Body of pancreas (tissue), 4 donors: ENCODE results near the gene PHKA2. TPM values are rescaled to one million over a fixed set of nuclear protein-coding genes. Genes with fewer than 3 reads are reported as not detected.

Source experiments
- ATAC-seq: fragments of 150-250 bp; one replicate; pipeline ENCODE4 v1.9.1; 2016
- DNase-seq, 4 donors: peaks; one replicate each; pipeline ENCODE4 v3.0.0-alpha.2; 2019
- H3K27ac ChIP-seq, 4 donors: fragments of 200-600 bp; sonication (generic); 1 replicate in 3 of 4; 2 replicates in 1 of 4; pipeline versions ENCODE4 v1.5.1 to v1.6.1; 2016 to 2019; ENCODE audit warnings: mild to moderate bottlenecking in 1 of 4, mixed read lengths in 1 of 4, moderate library complexity in 1 of 4
- H3K27me3 ChIP-seq, 2 donors: fragments of 200-600 bp; sonication (generic); one replicate each; pipeline ENCODE4 v1.6.0; 2016; ENCODE audit warnings: mild to moderate bottlenecking in 1 of 2
- H3K36me3 ChIP-seq, 2 donors: fragments of 200-600 bp; sonication (generic); replicated peaks in 1 of 2; 2 replicates each; pipeline ENCODE4 v1.5.1; 2016; ENCODE audit warnings: low read depth in 2 of 2; ENCODE audit not compliant: insufficient read depth in 1 of 2
- H3K4me1 ChIP-seq: fragments of 200-600 bp; sonication (generic); one replicate; pipeline ENCODE4 v1.6.0; 2016
- H3K4me3 ChIP-seq, 2 donors: fragments of 200-600 bp; sonication (generic); 1 replicate in 1 of 2; 2 replicates in 1 of 2; pipeline ENCODE4 v1.5.1; 2016 to 2019
- H3K9me3 ChIP-seq, 3 donors: fragments of 200-600 bp; sonication (generic); 1 replicate in 2 of 3; 2 replicates in 1 of 3; pipeline ENCODE4 v1.5.1; 2016
- CTCF ChIP-seq, 7 experiments: fragments of 450-650 bp in 4 of 7; fragments of 200-600 bp in 3 of 7; sonication (generic) in 3 of 7; IDR thresholded peaks; one replicate each; pipeline ENCODE4 v1.5.1; 2016 to 2019; ENCODE audit warnings: antibody characterized with exemption in 7 of 7
- POLR2A ChIP-seq, 3 donors: fragments of 450-650 bp; IDR thresholded peaks; one replicate each; pipeline ENCODE4 v1.6.1; 2016; ENCODE audit warnings: antibody characterized with exemption in 3 of 3, mild to moderate bottlenecking in 2 of 3
- WGBS, 2 donors: methylation state at CpG; one replicate each; pipeline ENCODE4 v1.1.5; 2017; 5-methylcytosine and 5-hydroxymethylcytosine counted together
- intact Hi-C: fragments of 100-400 bp; cut with DNase I; formaldehyde crosslinking; loops from one replicate; pipeline ENCODE4 v1.15.1; 2023
- total RNA-seq, 2 donors: library from RNA; depleted of rRNA; stranded (reverse); fragments of >200 nt; gene quantifications; one replicate each; pipeline ENCODE4 v1.1.0, GENCODE V29; 2016

Gene PHKA2
- total RNA-seq, 2 donors from 2014 or later = 21.0 to 37.6 TPM

DNA sequence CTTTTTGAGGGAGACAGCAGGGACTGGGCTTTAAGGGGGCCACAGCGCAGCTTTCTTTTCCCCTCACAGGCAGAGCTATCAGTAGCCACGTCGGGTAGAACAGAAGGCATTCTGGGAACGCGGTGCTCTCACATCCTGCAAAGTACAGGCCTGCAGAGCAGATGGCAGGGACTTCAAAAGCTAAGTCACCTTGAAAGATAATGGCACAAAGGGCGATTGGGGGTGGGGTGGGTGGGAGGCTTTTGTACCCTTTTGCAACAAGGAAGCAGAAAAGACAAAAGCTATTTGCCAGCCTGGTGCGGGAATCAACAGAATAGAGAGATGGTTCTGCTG lies 93.9 kb downstream of the PHKA2 start:
- Histone ChIP-seq H3K4me1 (peaks cover 22% of the 10 kb centered on the region), H3K4me3 (no peak overlapping the region), H3K9me3 (no peaks in the 10 kb centered on the region), H3K27me3 (no peaks in the 10 kb centered on the region), H3K36me3 (no peaks in the 10 kb centered on the region), H3K27ac (no peak overlapping the region)
- TF ChIP-seq POLR2A (IDR thresholded peaks at IDR 0.05) (no peak), CTCF (IDR thresholded peaks at IDR 0.05) (no peak)
- 45 to 46% methylated on average over 6 of the region's 7 CpGs for WGBS, 2 donors
- no peak for DNase-seq
- ATAC-seq = no peak
- intact Hi-C loops = loop anchor here (10.0 kb wide), 1 partner anchor 485 kb away; no protein-coding TSS in a partner anchor

DNA sequence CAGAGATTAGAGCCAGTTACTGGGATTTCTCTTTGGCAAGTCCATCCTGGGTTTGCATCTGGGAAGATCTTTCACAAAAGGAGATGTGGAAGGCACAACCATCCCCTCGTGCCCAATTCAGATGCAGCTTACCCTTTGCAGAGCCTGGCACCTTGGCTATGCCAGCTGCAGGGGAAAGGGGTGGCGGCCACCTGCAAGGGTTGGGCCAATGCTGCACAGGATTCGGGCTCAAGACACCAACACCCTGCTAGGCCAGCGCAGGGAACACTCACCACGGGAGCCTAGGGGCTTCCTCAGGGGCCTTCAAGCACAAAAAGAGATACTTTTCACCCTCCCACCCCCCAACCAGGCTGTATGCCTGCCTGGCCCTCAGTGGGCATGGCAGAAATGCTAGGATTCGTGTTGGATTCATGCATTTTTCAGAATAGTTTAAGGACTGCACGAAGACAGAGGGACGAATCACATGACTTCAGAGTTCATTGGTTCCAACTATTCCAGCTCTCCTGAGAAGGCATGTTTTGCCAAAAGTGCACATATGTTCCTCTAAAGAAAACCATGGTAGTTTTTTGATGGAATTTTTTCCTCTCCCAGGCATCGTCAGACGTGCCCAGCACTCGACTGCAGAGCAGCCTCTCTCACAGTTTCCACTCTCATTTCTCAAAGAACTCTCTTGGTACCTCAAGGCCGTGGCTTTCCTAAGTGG lies 94.4 kb downstream of the PHKA2 start:
- DNase-seq (no peak), ATAC-seq (no peak)
- 77 to 85% methylated on average over 6 to 12 of the region's 12 CpGs for WGBS, 2 donors
- Histone ChIP-seq H3K4me1 (peaks cover 22% of the 10 kb centered on the region), H3K36me3 (no peaks in the 10 kb centered on the region), H3K27me3 (no peaks in the 10 kb centered on the region), H3K27ac (no peak overlapping the region), H3K4me3 (no peak overlapping the region), H3K9me3 (no peaks in the 10 kb centered on the region)
- TF ChIP-seq CTCF (IDR thresholded peaks at IDR 0.05) (no peak), POLR2A (IDR thresholded peaks at IDR 0.05) (no peak)
- intact Hi-C loops = loop anchor here (10.0 kb wide), 1 partner anchor 485 kb away; no protein-coding TSS in a partner anchor

GRCh38 chrX:18888281-18888680 lies 95.6 kb downstream of the PHKA2 start:
- Histone ChIP-seq H3K27me3 (no peaks in the 10 kb centered on the region), H3K27ac (no peak overlapping the region), H3K9me3 (no peaks in the 10 kb centered on the region), H3K36me3 (no peaks in the 10 kb centered on the region), H3K4me3 (no peak overlapping the region), H3K4me1 (peaks cover 22% of the 10 kb centered on the region)
- intact Hi-C loops = no loop called here
- ATAC-seq = no peak
- WGBS, 2 donors = 94% methylated on average over 2 of the region's 4 CpGs; no CpG with 5 or more reads in 1 of the 2 donors
- no peak for TF ChIP-seq CTCF (IDR thresholded peaks at IDR 0.05)
- no peak for TF ChIP-seq POLR2A (IDR thresholded peaks at IDR 0.05)
- DNase-seq = no peak

DNA sequence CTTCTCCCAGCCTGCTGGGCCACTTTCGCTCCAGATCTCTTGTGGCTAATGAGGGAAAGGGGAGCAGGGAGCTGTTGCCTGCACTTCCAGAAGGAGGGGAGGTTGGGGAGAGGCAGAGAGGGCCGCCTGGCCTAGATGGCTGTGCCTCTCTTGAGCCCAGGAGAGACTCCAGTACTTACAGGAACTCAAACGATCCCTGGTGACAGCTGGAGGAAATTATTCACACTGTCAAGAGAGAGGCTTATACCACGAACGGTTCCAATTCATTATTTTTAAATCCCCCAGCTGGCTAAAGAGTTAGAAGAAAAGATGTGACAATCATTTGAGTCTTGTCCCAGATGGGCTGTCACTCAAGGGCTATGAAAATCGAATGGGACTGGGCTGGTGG lies 96.1 kb downstream of the PHKA2 start:
- Histone ChIP-seq H3K9me3 (no peaks in the 10 kb centered on the region), H3K27ac (no peak overlapping the region), H3K4me3 (no peak overlapping the region), H3K36me3 (no peaks in the 10 kb centered on the region), H3K27me3 (no peaks in the 10 kb centered on the region), H3K4me1 (peaks cover 22% of the 10 kb centered on the region)
- no peak for ATAC-seq
- DNase-seq = no peak
- TF ChIP-seq POLR2A (IDR thresholded peaks at IDR 0.05) = no peak
- no peak for TF ChIP-seq CTCF (IDR thresholded peaks at IDR 0.05)
- intact Hi-C loops = no loop called here
- 28 to 65% methylated on average over 4 to 5 of the region's 6 CpGs for WGBS, 2 donors
